Parathyroid adenoma (tissue), 2 donors: ENCODE measurements around the gene RPS16.

Experiments used
- H2AFZ ChIP-seq: fragments of 300-600 bp; sonication (generic); one replicate; pipeline ENCODE4 v1.7.0; 2017; ENCODE audit warnings: antibody characterized with exemption, mild to moderate bottlenecking
- H3K27ac ChIP-seq: fragments of 300-600 bp; sonication (generic); one replicate; pipeline ENCODE4 v1.7.0; 2017
- H3K27me3 ChIP-seq: fragments of 300-600 bp; sonication (generic); one replicate; pipeline ENCODE4 v1.7.0; 2017; ENCODE audit warnings: low read length; ENCODE audit not compliant: control insufficient read depth, insufficient read depth
- H3K36me3 ChIP-seq: fragments of 300-600 bp; sonication (generic); one replicate; pipeline ENCODE4 v1.7.0; 2017; ENCODE audit warnings: low read length; ENCODE audit not compliant: control insufficient read depth, insufficient read depth
- H3K4me1 ChIP-seq: fragments of 300-600 bp; sonication (generic); one replicate; pipeline ENCODE4 v1.7.0; 2017; ENCODE audit warnings: control low read depth
- H3K4me2 ChIP-seq: fragments of 300-600 bp; sonication (generic); one replicate; pipeline ENCODE4 v1.7.0; 2017; ENCODE audit warnings: low read length
- H3K4me3 ChIP-seq: fragments of 300-600 bp; sonication (generic); one replicate; pipeline ENCODE4 v1.7.0; 2017; ENCODE audit warnings: low read depth, low read length
- H3K79me2 ChIP-seq: fragments of 300-600 bp; sonication (generic); one replicate; pipeline ENCODE4 v1.7.0; 2017; ENCODE audit warnings: control low read depth
- H3K9ac ChIP-seq: fragments of 300-600 bp; sonication (generic); one replicate; pipeline ENCODE4 v1.7.0; 2017; ENCODE audit warnings: mild to moderate bottlenecking
- H3K9me3 ChIP-seq: fragments of 300-600 bp; sonication (generic); one replicate; pipeline ENCODE4 v1.7.0; 2017; ENCODE audit warnings: low read length; ENCODE audit not compliant: control insufficient read depth
- CTCF ChIP-seq: fragments of 300-600 bp; sonication (generic); IDR thresholded peaks from one replicate; pipeline ENCODE4 v1.7.0; 2017; ENCODE audit warnings: antibody characterized with exemption, mild to moderate bottlenecking
- donor health status: primary hyperparathyroidism.

The RPS16 gene

GRCh38 chr19:39433480-39434079, 2.2 kb downstream of the RPS16 start:
- H3K36me3 ChIP-seq, result no peaks in the 10 kb centered on the region
- H3K27ac ChIP-seq, result no peak overlapping the region
- H3K27me3 ChIP-seq, result no peaks in the 10 kb centered on the region
- H2AFZ ChIP-seq, result no peak overlapping the region
- H3K9ac ChIP-seq, result no peak overlapping the region
- peaks cover 22% of the 10 kb centered on the region for H3K79me2 ChIP-seq
- H3K4me1 ChIP-seq, result peaks cover 8% of the 10 kb centered on the region
- TF ChIP-seq CTCF, result no peak
- no peak overlapping the region for H3K4me2 ChIP-seq
- no peak overlapping the region for H3K4me3 ChIP-seq
- H3K9me3 ChIP-seq, result no peaks in the 10 kb centered on the region

DNA sequence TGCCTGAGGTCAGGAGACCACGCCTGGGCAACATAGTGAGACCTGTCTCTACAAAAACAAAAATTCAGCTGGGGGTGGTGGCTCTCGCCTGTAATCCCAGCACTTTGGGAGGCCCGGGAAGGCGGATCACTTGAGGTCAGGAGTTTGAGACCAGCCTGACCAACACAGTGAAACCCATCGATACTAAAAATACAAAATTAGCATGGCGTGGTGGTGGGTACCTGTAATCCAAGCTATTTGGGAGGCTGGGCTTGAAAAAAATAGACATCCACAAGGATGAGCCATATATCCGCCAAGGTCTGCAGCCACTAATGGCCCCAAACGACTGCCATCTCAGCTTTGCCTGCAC, 3.1 kb downstream of the RPS16 start:
- Histone ChIP-seq H3K4me1 (peaks cover 8% of the 10 kb centered on the region), H2AFZ (no peak overlapping the region), H3K4me2 (no peak overlapping the region), H3K9me3 (no peaks in the 10 kb centered on the region), H3K9ac (no peak overlapping the region), H3K36me3 (no peaks in the 10 kb centered on the region), H3K27ac (no peak overlapping the region), H3K79me2 (peaks cover 22% of the 10 kb centered on the region), H3K4me3 (no peak overlapping the region), H3K27me3 (no peaks in the 10 kb centered on the region)
- no peak for TF ChIP-seq CTCF

DNA sequence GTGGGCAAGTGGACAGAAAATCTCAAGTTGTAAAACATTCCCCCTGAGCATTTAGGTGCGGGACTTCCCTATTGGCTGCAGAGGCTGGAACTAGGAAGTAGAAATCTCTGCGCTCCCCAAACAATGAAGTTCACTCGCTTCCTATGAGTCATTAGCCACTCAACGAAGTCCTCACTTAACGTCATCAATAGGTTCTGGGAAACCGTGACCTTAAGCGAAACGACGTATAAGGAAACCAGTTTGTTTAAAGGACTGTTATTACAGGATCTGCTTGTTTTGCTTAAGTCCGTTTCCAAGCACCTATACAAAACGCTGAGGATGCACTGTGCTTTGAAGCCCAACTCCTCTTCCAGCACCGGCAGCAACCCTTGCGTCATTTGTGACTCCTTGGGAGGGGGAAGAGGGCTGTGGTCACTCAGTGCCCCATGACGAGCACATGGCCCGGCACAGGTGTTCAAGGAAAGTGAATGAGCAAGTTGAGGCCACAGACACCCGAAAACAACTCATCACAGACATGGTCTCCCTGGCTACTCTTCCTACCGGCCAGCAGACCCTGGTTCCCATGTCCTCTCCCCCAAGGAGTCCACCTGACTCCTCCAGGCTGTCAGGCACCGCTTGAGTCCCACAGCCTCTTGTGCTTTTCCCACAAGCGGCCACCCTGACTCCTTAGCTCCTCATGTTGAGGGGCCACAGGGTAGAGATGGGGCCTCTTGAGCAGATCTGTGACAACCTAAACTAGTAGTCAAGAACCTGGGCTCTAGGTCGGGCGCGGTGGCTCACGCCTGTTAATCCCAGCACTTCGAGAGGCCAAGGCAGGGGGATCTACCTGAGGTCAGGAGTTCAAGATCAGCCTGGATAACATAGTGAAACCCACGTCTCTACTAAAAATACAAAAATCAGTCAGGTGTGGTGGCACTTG, 4.8 kb downstream of the RPS16 start:
- H3K4me1 ChIP-seq, result peaks cover 2% of the 10 kb centered on the region
- no peaks in the 10 kb centered on the region for H3K27me3 ChIP-seq
- no peak overlapping the region for H3K4me2 ChIP-seq
- peaks cover 22% of the 10 kb centered on the region for H3K79me2 ChIP-seq
- peak overlapping the region; percentile 80 for H3K27ac ChIP-seq
- H3K4me3 ChIP-seq, result no peak overlapping the region
- no peak for TF ChIP-seq CTCF
- no peaks in the 10 kb centered on the region for H3K9me3 ChIP-seq
- no peak overlapping the region for H3K9ac ChIP-seq
- H2AFZ ChIP-seq, result no peak overlapping the region
- H3K36me3 ChIP-seq, result no peaks in the 10 kb centered on the region

DNA sequence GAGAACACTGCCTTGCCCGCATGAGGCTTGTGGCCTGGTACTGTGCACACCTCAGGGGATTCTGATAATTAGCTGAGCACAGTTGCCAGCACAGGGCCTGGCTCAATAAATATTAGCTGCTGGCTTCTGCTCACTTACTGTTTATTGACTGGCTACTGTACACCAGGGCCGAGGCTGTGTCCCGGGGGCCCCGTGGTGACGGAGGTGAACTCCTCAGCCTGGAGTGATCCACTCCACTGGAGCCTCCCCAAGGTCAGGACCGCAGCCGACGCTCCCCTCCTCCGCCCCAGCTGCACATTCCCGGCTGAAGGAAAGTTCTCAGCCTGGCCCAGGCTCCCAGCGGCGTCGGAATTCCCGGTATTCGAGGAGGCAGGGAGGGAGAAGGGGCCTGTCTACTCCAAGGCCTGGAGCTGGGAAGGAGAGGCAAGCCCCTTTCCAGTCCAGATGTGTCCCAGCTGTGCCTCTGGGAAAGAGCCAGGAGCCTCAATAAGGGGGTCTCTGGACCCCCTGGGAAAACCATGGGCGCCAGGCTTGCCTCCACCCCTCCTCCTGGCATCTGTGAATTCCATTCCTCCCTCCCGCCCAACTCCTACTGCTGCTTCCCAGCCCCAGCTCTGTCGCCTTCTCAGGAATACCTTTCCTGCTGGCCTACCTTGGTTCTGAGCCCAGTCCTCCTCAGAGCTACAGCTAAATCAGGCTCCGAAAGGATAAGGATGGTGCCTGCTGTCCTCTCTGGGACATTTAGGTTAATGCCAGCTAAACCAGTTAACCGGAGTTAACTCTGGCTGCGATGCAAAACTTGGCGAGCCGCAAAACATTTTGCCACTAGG, 7.3 kb downstream of the RPS16 start:
- H3K27ac ChIP-seq, result no peak overlapping the region
- no peak for TF ChIP-seq CTCF
- H3K27me3 ChIP-seq, result no peaks in the 10 kb centered on the region
- peak overlapping the region; percentile 2 for H2AFZ ChIP-seq
- H3K4me2 ChIP-seq, result no peak overlapping the region
- no peaks in the 10 kb centered on the region for H3K9me3 ChIP-seq
- H3K79me2 ChIP-seq, result no peaks in the 10 kb centered on the region
- no peak overlapping the region for H3K4me3 ChIP-seq
- no peaks in the 10 kb centered on the region for H3K4me1 ChIP-seq
- H3K36me3 ChIP-seq, result no peaks in the 10 kb centered on the region
- H3K9ac ChIP-seq, result no peak overlapping the region
